Measurements from ENCODE around the gene DISC1.
A peak's percentile ranks its signal among the peaks of the same experiment; 100 is the strongest.
"Not testable (repeated sequence)": the region's sequence is repeated elsewhere in the genome, so short reads cannot be mapped to it uniquely, and the experiment has no call there.

DISC1 gene

GRCh38 chr1:231779081-231779480 is 152.5 kb downstream of the DISC1 start:
- DNase-seq, result no peak

- peak; percentile 89 to 92 for DNase-seq
These were observed 155.3 kb downstream of the DISC1 start for GRCh38 chr1:231781892-231782291.

- DNase-seq, result not testable (repeated sequence)
These were observed 158.5 kb downstream of the DISC1 start for GRCh38 chr1:231785073-231785472.

- peak; percentile 38 to 47 for DNase-seq
These were observed 159.5 kb downstream of the DISC1 start for GRCh38 chr1:231786126-231786525.

DNA sequence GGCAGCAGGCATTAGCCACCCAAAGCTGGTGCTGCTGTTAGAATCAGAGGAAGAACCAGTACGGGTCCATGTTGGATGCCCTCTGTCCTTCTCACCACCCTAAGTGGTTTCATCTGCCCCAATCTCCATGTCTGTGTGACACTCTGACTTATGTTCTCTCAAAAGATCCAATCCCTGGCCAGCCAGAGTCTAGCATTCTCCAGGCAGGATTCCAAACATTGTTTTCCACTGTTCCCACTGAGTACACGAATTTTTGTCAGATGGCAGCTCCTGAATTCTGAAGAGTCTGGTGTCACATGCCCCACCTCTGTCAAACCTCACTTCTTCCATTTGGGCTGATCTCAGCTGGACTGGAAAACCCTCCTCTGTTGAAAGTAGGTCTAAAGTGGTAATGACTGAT is 166.0 kb downstream of the DISC1 start:
- no peak for DNase-seq

DNA sequence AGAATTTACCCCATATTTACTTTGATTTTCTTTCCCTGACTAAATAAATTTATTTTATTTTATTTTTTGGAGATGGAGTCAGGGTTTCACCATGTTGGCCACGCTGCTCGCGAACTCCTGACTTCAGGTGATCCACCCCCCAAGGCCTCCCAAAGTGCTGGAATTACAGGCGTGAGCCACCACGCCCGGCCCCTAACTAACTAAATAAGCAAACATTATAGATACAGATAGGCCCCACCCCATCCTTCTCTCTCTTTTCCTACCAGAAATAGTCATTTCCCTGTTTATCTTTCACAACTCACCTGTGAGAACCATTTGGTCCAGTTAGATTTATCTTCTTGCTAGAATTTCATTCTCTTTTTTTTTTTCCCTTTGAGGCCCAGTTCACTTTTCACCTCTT is 167.3 kb downstream of the DISC1 start:
- DNase-seq, result no peak

DNA sequence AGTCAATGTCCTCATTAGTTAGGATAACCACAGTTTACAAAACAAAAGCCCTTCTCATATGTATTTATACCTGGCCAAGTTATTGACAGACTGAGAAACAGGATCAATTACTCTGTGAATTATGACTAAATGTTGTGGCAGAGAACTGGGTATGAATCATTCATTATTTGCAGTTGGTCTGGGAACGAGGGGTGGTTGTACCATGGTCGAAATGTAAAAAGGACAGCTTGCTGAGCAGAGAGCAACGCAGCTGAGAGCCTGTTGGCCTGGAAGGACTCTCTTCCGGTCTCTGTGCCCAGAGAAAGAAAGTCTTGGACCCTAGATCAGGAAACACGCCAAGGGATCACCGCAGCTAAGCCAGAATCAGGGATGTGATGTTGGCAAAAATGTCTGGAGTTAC is 169.6 kb downstream of the DISC1 start:
- no peak for DNase-seq

GRCh38 chr1:231799363-231799986 is 172.9 kb downstream of the DISC1 start:
- no peak for DNase-seq

GRCh38 chr1:231800108-231800507 is 173.5 kb downstream of the DISC1 start:
- no peak for DNase-seq

DNA sequence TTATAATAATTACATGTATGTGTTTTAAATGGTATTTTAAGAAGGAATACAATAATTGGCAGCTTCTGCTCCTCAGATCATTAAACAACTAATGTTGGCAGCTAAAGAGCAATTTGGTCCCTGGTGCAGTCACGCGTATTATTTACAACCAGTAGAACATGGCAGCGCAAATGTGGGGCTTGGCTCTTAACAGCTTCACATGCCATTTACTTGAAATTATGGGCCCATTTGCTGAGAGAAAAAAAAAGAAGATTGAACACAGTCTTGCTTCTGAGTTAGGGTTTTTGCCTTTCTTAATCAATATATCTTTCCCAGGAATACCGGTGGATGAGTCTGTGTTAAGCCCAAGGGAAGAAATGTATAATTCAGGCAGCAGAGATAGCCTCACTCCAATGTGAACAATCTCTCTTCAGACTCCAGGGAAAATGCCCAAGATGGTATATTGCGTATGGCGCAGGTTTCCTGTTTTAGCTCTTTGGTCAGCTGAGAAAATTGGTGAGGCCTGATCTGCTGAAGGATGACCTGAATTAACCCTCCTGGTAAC is 174.5 kb downstream of the DISC1 start:
- no peak for DNase-seq

- peak; percentile 76 to 83 for DNase-seq
These were observed 176.8 kb downstream of the DISC1 start for GRCh38 chr1:231803353-231803752.

DNA sequence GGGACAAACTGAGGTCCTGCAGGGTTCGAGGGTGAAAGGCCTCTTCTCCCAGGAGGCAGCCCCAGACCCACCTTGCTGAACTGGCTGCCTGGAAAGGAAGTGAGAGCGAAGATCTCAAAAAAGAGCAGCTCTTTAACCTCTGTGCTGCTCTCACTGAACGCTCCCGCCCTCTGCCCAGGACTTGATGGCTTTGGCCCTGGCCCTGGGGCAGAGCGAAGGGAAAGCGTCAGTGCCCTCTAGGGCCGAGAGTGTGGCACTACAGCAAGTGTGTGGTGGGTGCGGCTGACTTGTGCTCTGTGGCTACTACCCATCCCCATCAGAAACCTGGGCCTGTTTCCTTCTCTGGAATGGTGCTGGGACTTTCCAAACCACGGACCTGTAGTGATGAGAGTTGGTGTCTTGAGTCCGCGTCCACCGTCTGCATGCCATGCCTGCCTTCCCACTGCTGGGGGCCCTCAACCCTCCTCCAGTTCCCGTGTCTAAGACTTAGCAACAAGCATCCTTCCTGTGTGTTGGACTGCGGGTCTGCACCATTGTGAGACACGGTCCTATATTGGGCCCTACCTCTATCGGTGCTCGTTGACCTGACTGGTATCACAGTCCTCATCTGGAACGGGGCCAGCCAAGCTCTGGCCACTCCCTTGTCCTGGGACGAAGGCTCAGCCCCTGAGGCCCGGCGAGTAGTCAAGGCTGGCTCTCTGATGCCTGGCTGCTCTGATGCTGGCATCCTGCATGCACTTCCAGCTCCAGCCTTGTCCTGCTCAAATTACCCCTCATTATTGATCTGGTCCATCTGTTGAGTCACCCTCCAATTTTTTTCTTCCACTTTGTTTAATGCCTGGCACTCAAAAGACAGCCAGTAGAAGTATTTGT is 180.3 kb downstream of the DISC1 start:
- peak; percentile 49 to 53 for DNase-seq

- DNase-seq, result no peak
These were observed 181.0 kb downstream of the DISC1 start for GRCh38 chr1:231807541-231807940.

- DNase-seq, result no peak
These were observed 181.5 kb downstream of the DISC1 start for GRCh38 chr1:231808116-231808515.

- DNase-seq, result no peak
These were observed 182.4 kb downstream of the DISC1 start for GRCh38 chr1:231808990-231809389.

DNA sequence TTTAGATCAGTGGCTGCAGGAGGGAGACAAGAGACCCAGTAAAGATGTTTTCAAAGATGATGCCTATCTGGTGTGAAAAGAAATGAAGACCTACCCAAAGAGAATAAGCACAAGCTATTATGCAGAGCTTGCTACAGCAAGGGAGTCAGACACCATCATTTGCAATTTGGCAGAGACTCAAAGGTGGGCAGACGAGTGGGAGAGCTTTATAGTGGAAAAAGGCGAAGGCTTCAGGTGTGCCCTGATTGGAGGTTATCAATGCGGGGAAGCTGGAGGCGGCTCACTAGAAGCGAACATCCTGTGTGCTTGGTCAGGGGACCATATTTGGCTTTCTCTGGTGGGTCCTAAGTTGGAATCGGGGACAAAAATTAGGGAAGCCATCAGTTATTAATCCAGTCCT is 183.8 kb downstream of the DISC1 start:
- DNase-seq, result no peak

DNA sequence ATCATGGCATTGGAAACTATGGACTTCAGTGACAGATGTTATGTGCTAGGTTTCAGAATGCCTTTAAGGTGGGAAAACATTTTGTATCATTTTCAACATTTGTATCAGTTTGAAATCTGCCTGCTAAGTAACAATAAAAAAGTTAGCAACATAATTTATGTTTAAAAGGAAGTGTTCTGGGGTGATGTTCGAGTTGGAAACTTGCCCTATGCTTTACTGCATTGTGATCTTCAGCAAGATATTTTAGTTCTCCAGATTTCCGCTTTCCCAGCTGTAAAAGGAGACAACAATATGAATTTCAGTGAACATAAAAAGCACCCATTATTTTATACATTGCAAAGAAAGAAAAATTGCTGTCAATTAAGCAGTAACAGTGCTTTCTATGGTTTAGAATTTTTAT is 187.4 kb downstream of the DISC1 start:
- DNase-seq, result no peak

DNA sequence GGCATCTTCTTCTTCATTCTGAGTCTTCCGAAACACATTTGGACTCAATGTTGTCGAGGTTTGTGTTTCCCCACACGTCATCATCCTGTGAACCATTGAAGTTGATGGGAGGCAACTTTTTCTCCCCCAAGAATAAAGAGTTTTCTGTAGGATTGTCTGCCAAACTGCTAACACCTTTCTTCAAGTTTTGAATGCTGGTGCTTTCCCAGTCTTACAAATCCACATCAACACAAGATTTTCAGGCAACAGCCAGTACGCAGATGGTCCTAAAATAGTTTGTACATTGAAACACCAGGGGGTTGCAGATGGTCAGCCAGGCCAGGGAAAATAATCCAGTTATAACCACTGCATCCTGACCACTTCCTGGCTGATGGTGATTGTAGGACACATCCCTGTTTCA is 187.9 kb downstream of the DISC1 start:
- DNase-seq, result no peak

DNA sequence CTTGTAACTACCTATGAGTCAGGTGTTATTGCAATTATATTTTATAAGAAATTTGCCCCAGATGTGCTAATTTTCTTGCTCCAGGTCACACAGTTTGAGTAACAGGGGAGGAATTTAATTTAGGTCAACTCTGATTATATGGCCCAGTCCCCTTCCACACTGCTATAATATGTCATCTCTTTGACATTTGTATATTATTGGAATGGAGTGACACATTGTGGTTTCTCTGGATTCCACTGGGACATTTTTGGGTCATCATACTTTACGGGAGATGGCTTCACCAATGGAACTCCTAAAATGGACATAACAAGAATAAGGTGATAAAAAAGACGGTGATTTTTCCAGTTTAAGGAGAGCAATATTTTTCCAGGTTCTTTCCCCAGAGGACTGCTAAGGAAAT is 191.2 kb downstream of the DISC1 start:
- DNase-seq, result no peak

GRCh38 chr1:231818337-231818736 is 191.7 kb downstream of the DISC1 start:
- DNase-seq, result no peak

- DNase-seq, result no peak
These were observed 194.7 kb downstream of the DISC1 start for GRCh38 chr1:231821281-231821680.

DNA sequence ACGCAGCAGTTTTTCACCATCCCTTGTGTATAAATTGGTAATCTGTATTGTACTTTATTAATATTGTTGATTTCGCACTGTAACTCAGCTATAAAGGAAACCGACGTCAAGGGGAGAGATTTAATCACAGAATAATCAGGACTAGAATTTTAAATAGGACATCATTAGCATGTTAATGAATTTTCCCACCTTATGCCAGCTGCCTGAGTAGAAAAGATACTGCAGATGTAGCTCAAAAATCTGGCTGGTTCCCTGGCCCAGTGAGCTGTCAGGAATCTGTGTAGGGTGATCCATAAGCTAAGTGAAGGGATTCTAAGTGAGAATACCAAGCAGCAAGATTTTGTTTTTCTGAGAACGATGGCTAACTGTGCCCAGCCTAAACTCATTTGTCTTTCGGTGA is 195.5 kb downstream of the DISC1 start:
- DNase-seq, result no peak

GRCh38 chr1:231826566-231826965 is 200.0 kb downstream of the DISC1 start:
- DNase-seq, result no peak

All from AML-193 (cell line).